ENCODE results near the gene SELL.
"Not testable (repeated sequence)": the region's sequence is repeated elsewhere in the genome, so short reads cannot be mapped to it uniquely, and the experiment has no call there.

Gene SELL

GRCh38 chr1:169662680-169663079 lies 48.7 kb downstream of the SELL start:
- FAIRE-seq = not testable (repeated sequence)

- not testable (repeated sequence) for FAIRE-seq
These were observed 50.4 kb downstream of the SELL start for GRCh38 chr1:169661066-169661465.

GRCh38 chr1:169658777-169659176 lies 52.6 kb downstream of the SELL start:
- FAIRE-seq = not testable (repeated sequence)

DNA sequence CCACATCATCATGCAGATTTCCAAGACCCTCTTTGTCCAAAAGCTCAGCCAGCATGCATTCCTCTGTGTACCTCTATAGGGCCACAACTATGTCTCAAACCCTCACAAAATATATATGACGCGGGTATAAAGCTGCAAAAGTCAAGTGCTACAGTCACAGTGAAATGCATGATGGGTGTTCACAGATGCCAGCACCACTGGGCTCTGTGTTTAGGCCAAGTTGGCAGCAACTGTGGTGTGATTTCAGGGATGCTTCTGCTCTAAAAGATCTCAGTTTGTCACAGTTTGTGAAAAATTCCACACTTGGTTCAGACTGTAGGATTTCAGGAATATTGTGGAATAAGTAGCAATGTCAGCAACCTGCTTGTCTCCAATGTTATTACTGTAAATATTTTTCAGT lies 57.5 kb downstream of the SELL start:
- FAIRE-seq = no peak

DNA sequence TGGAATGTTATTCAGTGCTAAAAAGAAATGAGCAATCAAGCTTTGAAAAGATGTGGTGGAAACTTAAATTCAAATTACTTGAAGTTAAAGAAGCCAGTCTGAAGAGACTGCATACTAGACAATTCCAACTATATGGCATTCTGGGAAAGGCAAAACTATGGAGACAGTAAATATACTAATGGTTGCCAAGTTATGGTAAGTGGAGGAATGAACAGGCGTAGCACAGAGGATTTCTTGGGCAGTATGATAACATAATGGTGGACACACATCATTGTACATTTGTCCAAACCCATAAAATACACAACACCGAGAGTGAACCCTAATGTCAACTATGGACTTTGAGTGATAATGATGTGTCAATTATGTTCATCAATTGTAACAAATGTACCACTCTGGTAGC lies 60.4 kb downstream of the SELL start:
- no peak for FAIRE-seq

DNA sequence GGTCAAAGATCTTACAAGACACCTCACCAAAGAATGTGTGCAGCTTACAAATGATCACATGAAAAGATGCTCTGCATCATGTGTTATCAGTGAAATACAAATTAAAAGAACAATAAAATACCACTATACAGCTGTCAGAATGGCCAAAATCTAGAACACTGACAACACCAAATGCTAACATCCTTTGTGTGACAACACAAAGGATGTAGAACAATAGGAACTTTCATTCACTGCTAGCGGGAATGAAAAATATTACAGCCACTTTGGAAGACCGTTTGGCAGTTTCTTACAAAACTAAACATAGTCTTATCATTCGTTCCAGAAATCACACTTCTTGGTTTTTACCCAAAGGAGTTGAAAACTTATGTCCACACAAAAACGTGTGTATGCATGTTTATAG lies 60.9 kb downstream of the SELL start:
- no peak for FAIRE-seq

GRCh38 chr1:169648709-169649108 lies 62.7 kb downstream of the SELL start:
- FAIRE-seq = no peak

GRCh38 chr1:169648187-169648586 lies 63.2 kb downstream of the SELL start:
- no peak for FAIRE-seq

DNA sequence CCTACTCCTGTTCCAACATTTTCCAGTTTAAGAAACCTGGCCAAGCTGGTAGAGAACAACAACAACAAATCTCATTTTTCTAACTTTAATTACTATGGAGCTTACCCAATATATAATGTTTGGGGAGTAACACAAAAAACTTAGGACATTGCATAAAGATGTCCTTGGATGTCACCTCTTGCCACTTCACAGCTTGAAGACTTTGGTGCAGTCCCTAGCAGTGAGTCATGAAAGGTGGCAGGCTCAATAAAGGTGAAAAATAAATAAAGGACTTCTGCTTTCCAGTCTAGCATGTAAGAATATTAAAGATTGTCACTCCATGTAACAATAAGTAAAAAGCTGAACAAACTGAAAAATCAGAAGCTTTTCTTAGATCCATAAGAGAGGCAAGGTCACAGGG lies 63.9 kb downstream of the SELL start:
- FAIRE-seq = no peak

DNA sequence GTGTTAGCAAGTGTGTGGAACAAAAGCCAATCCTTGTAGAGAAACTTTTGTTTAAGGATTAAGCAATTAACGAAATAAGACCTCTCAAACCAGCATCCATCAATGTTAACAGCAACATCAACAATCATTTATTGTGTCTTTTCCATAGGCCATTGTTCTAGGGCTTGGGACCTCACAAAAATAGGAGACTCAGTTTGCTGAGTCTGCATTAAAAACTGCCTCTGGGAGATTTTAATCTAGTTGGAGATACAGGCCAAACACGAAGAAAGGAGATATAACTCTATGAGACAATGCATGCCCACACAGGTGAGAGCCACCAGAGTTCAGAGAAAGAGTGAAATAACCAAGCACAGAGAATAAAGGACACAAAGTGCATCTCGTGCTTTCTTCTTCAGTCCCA lies 67.1 kb downstream of the SELL start:
- FAIRE-seq = no peak
